HG02943 (cell line): ENCODE measurements around the gene DLGAP1.
"Not testable (repeated sequence)": the region's sequence is repeated elsewhere in the genome, so short reads cannot be mapped to it uniquely, and the experiment has no call there.

ENCODE experiments used
- ATAC-seq: cut with Tn5 transposase; IDR thresholded peaks from one replicate; pipeline ENCODE4 v1.9.1; 2021; ENCODE audit warnings: mild to moderate bottlenecking, low read depth, moderate library complexity; ENCODE audit not compliant: unreplicated experiment

Gene DLGAP1

GRCh38 chr18:4455113-4455811, at the start of gene DLGAP1:
Gene DLGAP1, minus strand, starts transcription at chr18:4455307.
- peak; percentile 61 for ATAC-seq

GRCh38 chr18:4494703-4495284, 39.7 kb upstream of the DLGAP1 start:
- not testable (repeated sequence) for ATAC-seq

DNA sequence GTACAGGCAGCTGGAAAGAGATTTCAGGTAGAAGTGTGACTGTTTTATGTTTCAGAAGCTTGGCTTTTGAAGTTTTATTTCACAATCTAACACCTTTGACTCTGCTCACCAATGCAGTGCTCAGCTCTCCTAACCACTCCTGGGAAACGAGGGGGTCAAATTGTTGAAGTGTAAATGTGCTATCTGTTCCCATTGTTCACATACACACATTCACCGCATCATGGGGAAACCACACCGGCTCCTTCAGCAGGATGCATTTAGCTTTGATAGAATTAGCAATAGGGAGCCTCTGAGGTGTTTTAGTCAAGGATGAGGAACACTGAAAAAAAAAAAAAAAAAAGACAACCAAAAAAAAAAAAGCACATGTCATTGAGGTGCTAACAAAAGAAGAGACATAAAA, 13.4 kb upstream of the DLGAP1 start:
- no peak for ATAC-seq

DNA sequence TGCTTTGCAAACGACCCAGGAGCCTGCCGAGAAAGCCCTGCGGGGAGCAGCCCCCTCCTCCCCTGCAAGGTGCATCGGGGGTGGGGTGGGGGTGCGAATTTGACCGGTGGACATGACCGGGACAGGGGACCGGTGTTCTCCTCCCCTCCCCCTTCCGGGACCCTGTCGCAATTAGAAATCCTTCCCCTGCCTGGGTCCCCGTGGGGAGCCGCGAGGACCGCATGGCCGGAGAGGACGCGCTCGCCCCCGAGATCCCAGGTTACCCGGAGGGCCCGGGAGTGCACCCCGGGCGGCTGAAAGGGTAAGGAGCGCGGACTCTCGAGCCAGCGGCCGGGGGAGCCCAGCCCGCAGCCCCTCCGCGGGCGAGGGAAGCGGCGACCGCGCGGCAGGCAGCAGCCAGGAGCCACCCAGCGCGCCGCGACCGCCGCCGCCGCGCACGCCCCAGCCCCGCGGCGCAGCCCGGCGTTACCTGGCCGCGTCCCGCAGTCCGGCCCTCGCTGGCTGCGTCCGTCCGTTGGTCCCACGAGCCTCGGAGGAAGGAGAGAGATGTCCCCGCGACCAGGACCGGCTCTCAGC, 482 bp downstream of the DLGAP1 start:
- peak; percentile 21 for ATAC-seq

DNA sequence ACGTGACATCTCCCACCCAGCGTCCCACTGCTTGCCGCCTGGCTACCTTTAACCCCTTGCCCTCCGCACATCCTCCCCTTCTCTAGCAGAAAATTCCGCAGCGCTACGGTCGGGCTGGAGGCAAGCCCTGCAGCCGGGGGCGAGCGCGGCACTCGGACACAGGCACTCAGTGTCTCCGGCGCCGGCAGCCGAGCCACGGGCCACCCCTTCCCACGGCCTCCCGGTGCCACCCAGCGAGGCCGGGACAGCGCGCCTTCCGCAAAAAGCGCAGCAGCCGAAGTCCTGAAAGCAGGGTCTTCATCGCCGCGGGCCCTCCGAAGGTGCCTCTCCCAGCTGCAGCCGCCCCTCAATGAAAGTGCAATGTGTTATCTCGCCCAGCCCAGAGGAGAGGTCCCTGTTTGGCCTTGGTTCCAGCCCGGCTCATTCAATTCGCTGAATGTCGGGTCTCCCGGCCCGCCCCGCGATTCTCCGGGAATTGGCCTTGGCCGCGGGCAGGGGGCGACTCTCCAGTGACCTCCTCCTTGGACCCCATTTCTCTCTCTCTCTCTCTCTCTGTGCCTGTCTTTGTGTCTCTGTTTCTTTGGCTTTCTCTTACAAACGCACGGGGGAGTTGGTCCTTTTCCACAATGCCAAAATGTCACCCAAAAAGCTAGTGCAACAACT, 1.1 kb downstream of the DLGAP1 start:
- no peak for ATAC-seq

GRCh38 chr18:4453567-4453873, 1.6 kb downstream of the DLGAP1 start:
- ATAC-seq, result no peak

DNA sequence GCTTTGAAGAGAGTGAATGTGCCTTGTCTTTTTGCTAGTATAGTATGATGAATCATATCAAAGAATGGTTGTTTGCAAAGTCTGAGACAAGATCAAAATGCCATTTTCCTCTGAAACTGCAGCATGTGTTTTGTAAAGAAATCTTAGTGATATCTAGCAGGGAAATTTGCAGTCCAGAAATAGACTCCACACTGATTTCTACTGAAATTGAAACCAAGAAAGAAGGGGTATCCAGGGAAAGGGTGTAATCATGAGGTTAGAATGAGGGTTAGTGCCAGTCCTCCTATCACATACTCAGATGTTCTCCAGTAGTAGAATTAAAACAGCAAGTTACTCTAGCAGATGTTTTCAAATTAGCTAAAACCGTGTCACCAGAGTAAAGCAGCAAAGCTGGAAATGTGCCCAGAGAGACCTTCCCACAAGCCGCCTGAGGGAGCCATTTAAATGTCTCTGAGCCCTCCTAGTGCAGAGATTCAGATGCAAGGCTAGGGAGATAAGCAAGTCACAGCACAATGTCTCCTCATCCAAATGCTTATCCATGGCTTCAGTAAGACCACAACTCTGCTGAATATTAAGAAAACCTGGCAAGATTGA, 4.9 kb downstream of the DLGAP1 start:
- ATAC-seq, result no peak

GRCh38 chr18:4445902-4446301, 9.2 kb downstream of the DLGAP1 start:
- ATAC-seq, result no peak

- ATAC-seq, result no peak
These were observed 10.8 kb downstream of the DLGAP1 start for GRCh38 chr18:4444306-4444705.

DNA sequence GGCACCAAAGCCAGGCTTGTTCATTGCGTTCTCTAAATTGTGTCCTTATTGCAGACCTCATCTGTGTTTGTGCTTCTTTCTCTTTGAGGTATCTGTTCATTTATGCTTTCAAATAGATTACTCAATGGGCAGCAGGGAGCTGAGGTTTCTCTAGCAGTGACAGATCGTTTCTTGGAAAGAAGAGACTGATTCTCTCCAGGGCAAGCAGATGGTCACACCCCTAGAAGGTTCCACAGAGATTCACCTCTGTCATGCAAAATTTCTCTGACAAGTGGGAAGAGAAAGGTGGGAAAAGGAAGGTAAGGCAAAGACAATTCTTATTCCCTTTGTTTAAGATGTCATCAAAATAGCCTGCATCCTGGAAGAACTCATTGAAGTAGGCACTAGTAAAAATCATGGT, 14.0 kb downstream of the DLGAP1 start:
- ATAC-seq, result no peak

DNA sequence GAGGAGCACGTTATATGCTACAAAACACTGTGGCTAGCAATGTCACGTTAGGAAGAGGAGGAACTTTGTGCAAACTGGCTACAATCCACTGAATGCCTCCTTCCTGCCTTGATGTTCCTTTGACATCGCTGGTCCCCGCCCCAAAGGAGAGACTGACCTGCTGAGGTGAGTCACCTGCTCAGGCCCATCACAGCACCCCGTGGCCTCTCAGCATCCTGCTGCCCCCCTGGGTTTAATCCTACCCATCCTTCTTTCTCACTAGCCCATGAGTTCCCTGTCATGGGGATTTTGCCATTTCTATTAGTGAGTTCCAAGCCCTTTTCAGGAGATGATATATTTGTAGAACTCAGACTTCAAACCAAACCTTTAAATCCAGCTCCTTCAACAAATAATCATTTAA, 16.2 kb downstream of the DLGAP1 start:
- ATAC-seq, result no peak

DNA sequence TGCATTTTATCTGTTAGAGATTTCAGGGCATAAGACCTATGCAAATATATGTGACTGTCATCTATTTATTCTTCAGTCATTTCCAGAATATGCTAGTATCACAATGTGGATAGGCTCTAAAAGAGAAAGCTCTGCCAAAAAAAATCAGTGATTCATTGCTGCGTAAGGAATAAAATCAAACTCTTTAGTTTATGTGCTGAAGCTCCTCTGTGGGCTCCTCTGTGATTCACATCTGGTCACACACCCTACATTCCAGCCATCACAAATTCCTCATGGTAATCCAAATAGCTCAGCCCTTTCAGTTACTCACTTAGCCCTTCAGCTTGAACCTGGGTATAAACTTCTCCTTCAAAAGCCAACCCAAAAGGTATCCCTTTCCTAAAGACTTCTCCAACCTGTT, 21.4 kb downstream of the DLGAP1 start:
- ATAC-seq, result no peak

DNA sequence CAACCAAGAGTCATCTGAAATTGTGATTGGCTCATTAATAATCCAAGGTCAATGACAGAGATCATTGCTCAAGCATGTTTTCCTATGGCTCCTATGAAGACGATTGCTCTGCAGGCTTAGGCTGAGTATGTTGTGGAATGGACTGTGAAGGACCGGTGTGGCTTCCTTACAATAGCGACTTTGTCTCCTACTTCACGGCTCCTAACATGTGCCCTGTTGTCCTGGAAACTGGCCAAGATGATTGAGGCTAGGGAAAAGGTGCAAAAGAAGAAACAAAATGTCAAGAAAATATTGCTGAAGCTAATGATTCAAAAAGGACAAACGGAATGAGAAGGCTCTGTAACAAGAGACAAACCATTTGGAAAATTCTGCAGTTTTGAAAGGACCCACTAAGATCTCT, 24.3 kb downstream of the DLGAP1 start:
- no peak for ATAC-seq

GRCh38 chr18:4417714-4418113, 37.4 kb downstream of the DLGAP1 start:
- no peak for ATAC-seq

- ATAC-seq, result no peak
These were observed 38.1 kb downstream of the DLGAP1 start for GRCh38 chr18:4416976-4417375.

DNA sequence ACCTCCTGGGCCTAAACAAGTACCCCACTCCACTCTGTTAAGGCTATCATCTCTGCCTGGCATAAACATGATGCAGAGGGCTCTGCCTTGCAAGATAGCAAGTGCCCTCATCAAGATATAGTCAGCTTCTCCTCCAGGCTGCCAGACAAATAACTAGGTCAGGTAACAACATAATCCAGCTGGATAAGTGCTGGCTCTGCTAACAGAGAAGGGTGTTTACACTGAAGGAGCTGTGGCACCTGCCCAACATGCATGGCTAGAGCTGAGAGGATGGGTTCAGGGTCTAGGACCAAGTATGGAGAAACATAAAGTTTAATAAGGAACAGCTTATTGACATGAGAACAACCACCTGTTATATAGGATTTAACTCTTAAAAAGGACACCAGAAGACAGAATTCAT, 42.8 kb downstream of the DLGAP1 start:
- ATAC-seq, result no peak

DNA sequence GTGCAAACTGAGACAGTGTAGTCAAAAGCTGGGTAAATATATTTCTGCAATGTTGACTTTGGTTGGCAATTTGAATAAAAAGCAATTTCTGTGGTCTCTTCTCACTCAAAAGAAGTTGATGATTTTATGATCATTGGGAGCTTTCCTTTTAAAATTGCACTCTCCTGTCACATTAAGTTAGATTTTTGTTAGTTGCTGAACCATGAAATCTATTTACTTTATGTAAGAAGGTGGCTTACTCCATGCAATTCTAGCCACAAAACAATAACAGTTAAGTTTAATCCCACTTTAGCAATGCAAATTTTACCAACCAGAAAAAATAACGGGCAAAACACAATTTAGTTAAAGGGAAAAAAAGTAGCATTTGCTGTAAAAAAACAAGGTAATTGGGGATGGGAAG, 48.3 kb downstream of the DLGAP1 start:
- ATAC-seq, result no peak

DNA sequence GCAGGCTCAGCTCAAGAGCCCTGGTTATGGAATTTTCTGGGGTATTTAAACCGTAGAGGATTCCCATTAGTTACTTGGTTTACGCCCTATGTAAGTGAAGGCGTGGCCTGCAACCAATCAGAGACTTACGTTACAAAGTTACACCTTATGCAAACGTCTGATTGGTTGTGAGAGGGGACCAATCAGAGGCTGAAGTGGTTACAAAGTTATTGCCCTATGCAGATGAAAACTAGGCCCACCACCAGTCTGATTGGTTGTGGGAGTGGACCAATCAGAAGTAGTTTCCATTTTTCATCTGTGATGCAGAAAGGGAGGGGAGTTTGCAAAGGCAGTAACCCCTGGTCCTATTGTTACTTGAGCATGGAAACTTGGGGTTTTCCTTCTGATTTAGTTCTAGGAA, 49.1 kb downstream of the DLGAP1 start:
- no peak for ATAC-seq

- ATAC-seq, result no peak
These were observed 51.3 kb downstream of the DLGAP1 start for GRCh38 chr18:4403836-4404235.

DNA sequence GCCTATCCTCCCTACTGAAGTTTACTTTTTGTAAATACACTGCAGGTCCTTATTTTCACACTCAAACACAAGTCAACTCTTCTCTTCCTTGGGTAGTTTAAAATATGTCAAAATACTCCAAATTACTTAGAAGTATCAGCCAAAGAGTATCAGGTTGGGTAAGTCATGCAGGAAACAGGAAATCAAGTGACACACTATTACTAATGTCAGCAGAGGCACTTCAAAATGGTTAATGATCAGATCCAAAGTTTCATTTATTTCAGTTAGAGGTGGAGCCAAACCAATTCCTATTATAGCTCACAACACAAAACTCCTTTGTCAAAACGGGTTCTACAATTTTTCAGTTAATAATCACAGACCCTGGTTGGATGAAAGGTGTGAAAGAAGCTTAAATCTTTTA, 54.2 kb downstream of the DLGAP1 start:
- ATAC-seq, result no peak

DNA sequence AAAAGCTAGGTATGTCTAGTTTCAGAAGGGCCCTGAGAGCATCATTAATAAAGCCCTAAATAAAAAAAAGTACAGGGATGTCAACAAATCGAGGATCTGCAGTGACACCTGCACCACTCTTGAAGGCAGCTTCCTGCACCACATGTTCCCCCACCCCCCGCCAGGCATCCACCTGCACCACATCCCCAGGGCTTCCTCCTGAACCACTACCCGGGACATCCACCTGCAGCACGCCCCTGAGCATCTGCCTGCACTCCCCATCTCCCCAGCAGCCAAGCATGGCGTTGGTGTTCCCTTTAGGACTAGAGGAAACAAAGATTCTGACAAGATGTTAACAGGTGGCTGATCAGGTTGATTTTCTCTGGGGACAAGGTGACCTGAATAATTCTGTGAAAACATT, 55.2 kb downstream of the DLGAP1 start:
- no peak for ATAC-seq
